HG03159 (cell line): ENCODE data around the gene SLC25A21.

Experiments
- ATAC-seq: cut with Tn5 transposase; IDR thresholded peaks from one replicate; pipeline ENCODE4 v1.9.1; 2021; ENCODE audit warnings: mild to moderate bottlenecking, moderate library complexity; ENCODE audit not compliant: unreplicated experiment

Gene SLC25A21

GRCh38 chr14:36657399-36658122 lies 514.8 kb downstream of the SLC25A21 start:
- ATAC-seq: no peak

- no peak for ATAC-seq
Observed at GRCh38 chr14:36656687-36657398, 515.6 kb downstream of the SLC25A21 start.

GRCh38 chr14:36655963-36656686 lies 516.3 kb downstream of the SLC25A21 start:
- no peak for ATAC-seq

- no peak for ATAC-seq
Observed at GRCh38 chr14:36655571-36655962, 516.8 kb downstream of the SLC25A21 start.

GRCh38 chr14:36654794-36655381 lies 517.5 kb downstream of the SLC25A21 start:
- ATAC-seq: no peak

- no peak for ATAC-seq
Observed at GRCh38 chr14:36653962-36654793, 518.2 kb downstream of the SLC25A21 start.

GRCh38 chr14:36653413-36653812 lies 519.0 kb downstream of the SLC25A21 start:
- no peak for ATAC-seq

- ATAC-seq: no peak
Observed at GRCh38 chr14:36652542-36653201, 519.7 kb downstream of the SLC25A21 start.

- ATAC-seq: no peak
Observed at GRCh38 chr14:36649872-36650650, 522.3 kb downstream of the SLC25A21 start.

- no peak for ATAC-seq
Observed at GRCh38 chr14:36647824-36648753, 524.3 kb downstream of the SLC25A21 start.

GRCh38 chr14:36647417-36647823 lies 525.0 kb downstream of the SLC25A21 start:
- no peak for ATAC-seq

- no peak for ATAC-seq
Observed at GRCh38 chr14:36646664-36647416, 525.6 kb downstream of the SLC25A21 start.

GRCh38 chr14:36633580-36633979 lies 538.8 kb downstream of the SLC25A21 start:
- no peak for ATAC-seq
